Upper lobe of left lung (tissue), 4 donors: ENCODE data around the gene ABCB6.

Experiments used
- CTCF ChIP-seq, 6 experiments: fragments of 450-650 bp in 4 of 6; fragments of 200-600 bp in 2 of 6; sonication (generic) in 2 of 6; IDR thresholded peaks; one replicate each; pipeline ENCODE4 v1.5.1; 2016 to 2019; ENCODE audit warnings: antibody characterized with exemption in 6 of 6
- EP300 ChIP-seq, 4 donors: sonication (generic); formaldehyde crosslinking; IDR thresholded peaks; one replicate each; pipeline ENCODE4 v1.5.1; 2017; ENCODE audit warnings: antibody characterized with exemption in 4 of 4, control low read depth in 2 of 4
- POLR2A ChIP-seq, 4 donors: fragments of 450-650 bp; IDR thresholded peaks; one replicate each; pipeline ENCODE4 v1.5.1; 2016 to 2017; ENCODE audit warnings: antibody characterized with exemption in 4 of 4, mild to moderate bottlenecking in 2 of 4
- POLR2AphosphoS5 ChIP-seq, 2 donors: sonication (generic); formaldehyde crosslinking; IDR thresholded peaks; one replicate each; pipeline ENCODE4 v1.5.1; 2017; ENCODE audit warnings: antibody characterized with exemption in 2 of 2

- no peak for TF ChIP-seq CTCF (IDR thresholded peaks at IDR 0.05)
- no peak for TF ChIP-seq POLR2A (IDR thresholded peaks at IDR 0.05)
- no peak for TF ChIP-seq POLR2AphosphoS5 (IDR thresholded peaks at IDR 0.05)
- no peak for TF ChIP-seq EP300 (IDR thresholded peaks at IDR 0.05)
Observed at GRCh38 chr2:219246559-219246958, 27.8 kb upstream of the ABCB6 start.
